Neural progenitor cell (in vitro differentiated cells): ENCODE results near the gene PIP5K1B.

Experiments used
- CTCF ChIP-seq: fragments of 200-600 bp; sonication (generic); IDR thresholded peaks from 2 replicates; pipeline ENCODE4 v1.5.1; 2017; ENCODE audit warnings: antibody characterized with exemption, mild to moderate bottlenecking
- EZH2 ChIP-seq: fragments of 200-600 bp; sonication (generic); IDR thresholded peaks from 2 replicates; pipeline ENCODE4 v1.6.1; 2017; ENCODE audit warnings: antibody characterized with exemption, mild to moderate bottlenecking, moderate library complexity
- EZH2phosphoT487 ChIP-seq: fragments of 200-600 bp; sonication (generic); IDR thresholded peaks from 2 replicates; pipeline ENCODE4 v1.6.1; 2017; ENCODE audit warnings: antibody characterized with exemption

GRCh38 chr9:68947015-68947414 lies 242.0 kb downstream of the PIP5K1B start:
- TF ChIP-seq CTCF (no peak), EZH2 (no peak), EZH2phosphoT487 (no peak)
